ENCODE data around the gene P2RX6.

DNA sequence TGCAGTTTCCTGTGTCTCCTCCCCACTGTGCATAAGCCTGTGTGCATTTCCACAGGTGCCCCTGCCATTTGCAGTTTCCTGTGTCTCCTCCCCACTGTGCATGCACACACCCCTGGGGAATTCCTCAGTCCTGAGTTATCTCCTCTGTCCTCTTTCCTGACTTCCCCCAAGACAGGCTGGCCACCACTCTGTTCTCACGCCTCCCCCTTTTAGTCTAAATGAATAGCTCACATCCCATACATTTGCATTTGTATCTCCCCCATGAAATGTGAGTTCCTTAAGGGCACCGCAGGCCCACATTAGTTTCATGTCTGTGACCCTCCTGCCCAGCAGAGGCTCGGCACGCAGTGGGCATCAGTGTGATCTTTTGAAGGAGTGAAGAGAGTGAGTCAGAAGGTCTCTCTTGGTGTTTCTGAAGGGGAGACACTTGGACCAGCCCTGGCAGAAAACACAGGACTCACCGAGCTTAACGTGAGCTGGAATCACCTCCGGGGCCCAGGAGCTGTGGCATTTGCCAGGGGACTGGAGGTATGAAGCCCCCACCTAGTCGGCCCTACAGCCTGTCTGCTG is 37.0 kb downstream of the P2RX6 start:
- no peak for TF ChIP-seq SP1 (IDR thresholded peaks at IDR 0.05)
- TF ChIP-seq, protein P1, sequence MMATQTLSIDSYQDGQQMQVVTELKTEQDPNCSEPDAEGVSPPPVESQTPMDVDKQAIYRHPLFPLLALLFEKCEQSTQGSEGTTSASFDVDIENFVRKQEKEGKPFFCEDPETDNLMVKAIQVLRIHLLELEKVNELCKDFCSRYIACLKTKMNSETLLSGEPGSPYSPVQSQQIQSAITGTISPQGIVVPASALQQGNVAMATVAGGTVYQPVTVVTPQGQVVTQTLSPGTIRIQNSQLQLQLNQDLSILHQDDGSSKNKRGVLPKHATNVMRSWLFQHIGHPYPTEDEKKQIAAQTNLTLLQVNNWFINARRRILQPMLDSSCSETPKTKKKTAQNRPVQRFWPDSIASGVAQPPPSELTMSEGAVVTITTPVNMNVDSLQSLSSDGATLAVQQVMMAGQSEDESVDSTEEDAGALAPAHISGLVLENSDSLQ (IDR thresholded peaks at IDR 0.05): no peak
- TF ChIP-seq FOXA1 (IDR thresholded peaks at IDR 0.05): no peak
- TF ChIP-seq CTBP1 (IDR thresholded peaks at IDR 0.05; ENCODE audit: borderline replicate concordance): no peak
- TF ChIP-seq ELF4 (IDR thresholded peaks at IDR 0.05): no peak
- no peak for TF ChIP-seq NFRKB (IDR thresholded peaks at IDR 0.05)
- TF ChIP-seq L3MBTL2 (conservative IDR thresholded peaks at IDR 0.05): no peak
